RWPE1 (cell line): ENCODE results near the gene FAM131C.
"Not testable (repeated sequence)": the region's sequence is repeated elsewhere in the genome, so short reads cannot be mapped to it uniquely, and the experiment has no call there.

Experiments used
- CTCF ChIA-PET: fragments of 350-600 bp; sonication (Branson Sonifier 250); formaldehyde crosslinking; extraction: SDS; loops from one replicate; lab custom pipeline; 2021; lab: Yijun Ruan, JAX
- POLR2A ChIA-PET: fragments of 400-600 bp; formaldehyde crosslinking; extraction: SDS; loops from one replicate; lab custom pipeline; 2020; ENCODE audit warnings: antibody characterized with exemption; ENCODE audit not compliant: low non-redundant PET; lab: Yijun Ruan, JAX
- DNase-seq: peaks from one replicate; pipeline ENCODE4 v3.0.0; 2012; ENCODE audit warnings: low spot score
- H3K27ac ChIP-seq: fragments of 450-650 bp; 2 replicates; pipeline ENCODE4 v1.5.1; 2017
- CTCF ChIP-seq: fragments of 450-650 bp; conservative IDR thresholded peaks from 2 replicates; pipeline ENCODE4 v1.5.1; 2017; ENCODE audit warnings: low read depth, mild to moderate bottlenecking

FAM131C gene

GRCh38 chr1:16110456-16110855, 37.0 kb upstream of the FAM131C start:
- no peak for TF ChIP-seq CTCF
- CTCF ChIA-PET = interaction anchor here (0.7 to 0.9 kb wide), 3 partner anchors 10 to 54 kb away, joined by 3 to 5 read pairs (median 3); no protein-coding TSS in a partner anchor
- no peak overlapping the region for H3K27ac ChIP-seq
- DNase-seq = no peak
- POLR2A ChIA-PET = no interaction called here

DNA sequence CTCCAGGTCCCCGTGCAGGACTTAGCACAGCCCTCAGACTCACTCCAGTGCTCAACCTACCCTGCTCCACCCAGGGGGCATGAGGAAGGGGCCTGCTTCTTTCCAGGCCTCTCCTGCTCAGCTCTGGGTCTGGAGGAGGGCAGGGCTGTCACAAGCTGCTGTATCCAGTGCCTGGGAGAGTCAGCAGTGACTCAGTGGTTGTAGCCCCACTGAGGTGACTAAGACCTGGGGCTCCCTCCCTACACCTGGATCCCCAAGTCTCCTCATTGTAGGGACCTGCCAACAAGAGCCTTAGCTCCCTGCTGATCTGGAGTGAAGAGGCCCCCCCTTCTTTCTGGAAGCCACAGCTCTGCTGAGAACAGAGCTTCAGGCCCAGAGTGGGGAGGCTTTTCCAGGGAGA, 36.1 kb upstream of the FAM131C start:
- CTCF ChIA-PET = interaction anchor here (0.7 to 0.9 kb wide), 2 partner anchors 11 to 30 kb away, joined by 3 read pairs; no protein-coding TSS in a partner anchor
- TF ChIP-seq CTCF = no peak
- no peak for DNase-seq
- POLR2A ChIA-PET = no interaction called here
- no peak overlapping the region; the same call in 1 of the 2 replicates for H3K27ac ChIP-seq

DNA sequence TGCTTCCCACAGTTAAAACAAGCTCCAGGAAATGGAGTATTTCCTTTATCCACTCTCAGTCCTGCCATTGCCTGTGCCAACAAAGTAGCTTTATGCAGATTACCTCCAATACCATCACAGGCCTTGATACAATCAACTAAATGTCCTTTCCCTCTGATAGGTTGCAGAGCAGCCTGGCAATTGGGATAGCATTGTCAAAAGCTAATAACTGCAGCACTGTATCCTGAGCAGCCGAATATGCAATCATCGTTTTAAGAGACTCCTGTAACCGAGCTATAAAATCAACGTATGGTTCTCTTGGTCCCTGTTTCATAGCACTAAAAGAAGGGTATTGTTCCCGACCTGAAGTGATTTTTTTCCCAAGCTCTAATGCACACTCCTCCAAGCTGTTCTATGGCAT, 33.6 kb upstream of the FAM131C start:
- POLR2A ChIA-PET, H3K27ac ChIP-seq, DNase-seq: not testable (repeated sequence)
- CTCF ChIA-PET = interaction anchor here (0.7 kb wide), 1 partner anchor 13 kb away, joined by 3 read pairs; no protein-coding TSS in a partner anchor

DNA sequence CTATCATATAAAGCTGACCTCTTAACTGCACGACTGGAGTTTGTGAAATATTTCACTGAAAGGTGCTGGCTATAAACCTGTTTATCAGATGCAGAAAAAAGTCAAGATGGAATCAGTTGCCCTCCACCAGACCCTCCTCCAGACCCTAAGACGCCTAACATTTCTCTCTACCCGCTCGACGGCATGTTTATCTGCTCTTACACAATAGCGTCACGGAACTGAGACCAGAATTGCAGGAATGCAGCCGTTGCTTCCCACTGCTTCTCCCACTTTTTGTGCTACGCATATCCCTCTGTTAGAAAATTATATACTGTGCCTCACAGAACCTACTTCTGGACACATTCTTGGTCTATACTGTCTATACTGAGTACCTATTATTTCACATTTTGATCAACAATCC, 28.2 kb upstream of the FAM131C start:
- DNase-seq = no peak
- ChIA-PET CTCF (interaction anchor here (1.2 kb wide), 1 partner anchor 19 kb away, joined by 3 read pairs; no protein-coding TSS in a partner anchor), POLR2A (no interaction called here)
- TF ChIP-seq CTCF = no peak
- no peak overlapping the region for H3K27ac ChIP-seq

DNA sequence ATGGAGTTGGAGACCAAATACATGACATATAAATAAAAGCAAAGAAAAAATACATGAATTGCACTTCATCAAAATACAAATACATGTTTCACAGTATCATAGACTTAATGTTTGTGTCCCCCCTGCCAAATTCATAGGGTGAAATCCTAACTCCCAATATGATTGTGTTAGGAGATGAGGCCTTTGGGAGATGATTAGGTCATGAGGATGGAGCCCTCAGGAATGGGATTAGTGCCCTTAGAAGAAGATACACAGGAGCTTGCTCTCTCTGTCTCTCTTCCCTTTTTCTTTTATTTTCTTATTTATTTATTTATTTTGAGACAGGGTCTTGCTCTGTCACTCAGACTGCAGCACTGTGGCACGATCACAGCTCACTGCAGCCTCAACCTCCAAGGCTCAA, 26.0 kb upstream of the FAM131C start:
- TF ChIP-seq CTCF = no peak
- H3K27ac ChIP-seq = no peak overlapping the region
- DNase-seq = no peak
- ChIA-PET POLR2A (no interaction called here), CTCF (no interaction called here)

GRCh38 chr1:16095447-16095846, 22.0 kb upstream of the FAM131C start:
- CTCF ChIA-PET = interaction anchor here (0.6 kb wide), 1 partner anchor 75 kb away, joined by 5 read pairs; no protein-coding TSS in a partner anchor
- TF ChIP-seq CTCF = no peak
- no peak overlapping the region for H3K27ac ChIP-seq
- POLR2A ChIA-PET = no interaction called here
- no peak for DNase-seq

- POLR2A ChIA-PET = no interaction called here
- DNase-seq = no peak
Observed at GRCh38 chr1:16094453-16095158, 21.2 kb upstream of the FAM131C start.

More at GRCh38 chr1:16094453-16095158, 21.2 kb upstream of the FAM131C start:
- CTCF ChIA-PET = interaction anchor here (0.6 kb wide), 1 partner anchor 12 kb away, joined by 3 read pairs; no protein-coding TSS in a partner anchor
- no peak for TF ChIP-seq CTCF
- no peak overlapping the region for H3K27ac ChIP-seq
